Subcutaneous abdominal adipose tissue (tissue), 5 donors: ENCODE measurements around the gene PNPLA5.

Source experiments
- H3K27ac ChIP-seq: one replicate; pipeline ENCODE4 v1.7.0; 2013; ENCODE audit warnings: low read depth, mild to moderate bottlenecking, inconsistent platforms, low read length, moderate library complexity
- H3K27me3 ChIP-seq, 5 donors: one replicate each; pipeline ENCODE4 v1.7.0; 2013; ENCODE audit warnings: low read length in 5 of 5, inconsistent platforms in 1 of 5; ENCODE audit not compliant: control insufficient read depth in 5 of 5, insufficient read depth in 4 of 5
- H3K36me3 ChIP-seq, 5 donors: one replicate each; pipeline ENCODE4 v1.7.0; 2013; ENCODE audit warnings: low read length in 5 of 5; ENCODE audit not compliant: control insufficient read depth in 5 of 5, insufficient read depth in 5 of 5
- H3K4me1 ChIP-seq, 5 donors: one replicate each; pipeline ENCODE4 v1.7.0; 2013; ENCODE audit warnings: low read length in 5 of 5, mild to moderate bottlenecking in 3 of 5, moderate library complexity in 1 of 5; ENCODE audit not compliant: control insufficient read depth in 5 of 5, insufficient read depth in 5 of 5
- H3K4me3 ChIP-seq, 5 donors: one replicate each; pipeline ENCODE4 v1.7.0; 2013; ENCODE audit warnings: low read length in 5 of 5, low read depth in 1 of 5
- H3K9ac ChIP-seq, 5 donors: one replicate each; pipeline ENCODE4 v1.7.0; 2013; ENCODE audit warnings: low read length in 5 of 5, mild to moderate bottlenecking in 4 of 5, moderate library complexity in 3 of 5
- H3K9me3 ChIP-seq, 5 donors: one replicate each; pipeline ENCODE4 v1.7.0; 2013; ENCODE audit warnings: low read length in 5 of 5; ENCODE audit not compliant: control insufficient read depth in 5 of 5
- donor health status: healthy.
- donor health status: healthy.
- donor health status: healthy.
- donor health status: healthy.
- donor health status: healthy.

Gene PNPLA5

GRCh38 chr22:43851058-43851978 lies 40.5 kb downstream of the PNPLA5 start:
- Histone ChIP-seq H3K9me3 (peaks cover 0 to 4% (median 1%) of the 10 kb centered on the region in 5 donors), H3K9ac (no peak overlapping the region), H3K36me3 (no peaks in the 10 kb centered on the region), H3K4me3 (no peak overlapping the region), H3K27ac (no peak overlapping the region), H3K4me1 (peaks cover 0 to 3% (median 0%) of the 10 kb centered on the region in 5 donors), H3K27me3 (peaks cover 4 to 22% (median 12%) of the 10 kb centered on the region in 5 donors)

GRCh38 chr22:43850529-43850928 lies 41.3 kb downstream of the PNPLA5 start:
- Histone ChIP-seq H3K27me3 (peaks cover 5 to 25% (median 12%) of the 10 kb centered on the region in 5 donors), H3K4me3 (no peak overlapping the region), H3K9ac (no peak overlapping the region), H3K36me3 (no peaks in the 10 kb centered on the region), H3K9me3 (no peaks in the 10 kb centered on the region), H3K4me1 (peaks cover 0 to 3% (median 0%) of the 10 kb centered on the region in 5 donors), H3K27ac (no peak overlapping the region)

GRCh38 chr22:43849731-43850130 lies 42.1 kb downstream of the PNPLA5 start:
- H3K4me3 ChIP-seq: no peak overlapping the region
- peaks cover 0 to 3% (median 0%) of the 10 kb centered on the region in 5 donors for H3K4me1 ChIP-seq
- no peaks in the 10 kb centered on the region for H3K9me3 ChIP-seq
- H3K36me3 ChIP-seq: no peaks in the 10 kb centered on the region
- H3K27ac ChIP-seq: no peak overlapping the region
- no peak overlapping the region for H3K9ac ChIP-seq
- peaks cover 5 to 29% (median 12%) of the 10 kb centered on the region in 5 donors for H3K27me3 ChIP-seq

- H3K9me3 ChIP-seq: no peaks in the 10 kb centered on the region
- no peak overlapping the region for H3K4me3 ChIP-seq
- no peaks in the 10 kb centered on the region for H3K36me3 ChIP-seq
- peaks cover 0 to 3% (median 0%) of the 10 kb centered on the region in 5 donors for H3K4me1 ChIP-seq
- H3K9ac ChIP-seq: no peak overlapping the region
- peaks cover 8 to 35% (median 12%) of the 10 kb centered on the region in 5 donors for H3K27me3 ChIP-seq
- H3K27ac ChIP-seq: no peak overlapping the region
Observed at GRCh38 chr22:43848366-43849171, 43.2 kb downstream of the PNPLA5 start.

GRCh38 chr22:43847376-43848289 lies 44.2 kb downstream of the PNPLA5 start:
- H3K36me3 ChIP-seq: no peaks in the 10 kb centered on the region
- H3K27ac ChIP-seq: no peak overlapping the region
- peaks cover 8 to 34% (median 11%) of the 10 kb centered on the region in 5 donors for H3K27me3 ChIP-seq

GRCh38 chr22:43846966-43847365 lies 44.8 kb downstream of the PNPLA5 start:
- Histone ChIP-seq H3K27me3 (peaks cover 8 to 30% (median 11%) of the 10 kb centered on the region in 5 donors), H3K36me3 (no peaks in the 10 kb centered on the region), H3K9me3 (no peaks in the 10 kb centered on the region), H3K4me1 (no peaks in the 10 kb centered on the region), H3K27ac (no peak overlapping the region), H3K9ac (no peak overlapping the region), H3K4me3 (no peak overlapping the region)

More at GRCh38 chr22:43847376-43848289, 44.2 kb downstream of the PNPLA5 start:
- Histone ChIP-seq H3K4me1 (no peaks in the 10 kb centered on the region), H3K9me3 (no peaks in the 10 kb centered on the region), H3K9ac (no peak overlapping the region), H3K4me3 (no peak overlapping the region)

- Histone ChIP-seq H3K4me3 (no peak overlapping the region), H3K4me1 (no peaks in the 10 kb centered on the region), H3K27me3 (peaks cover 0 to 21% (median 11%) of the 10 kb centered on the region in 5 donors), H3K9me3 (no peaks in the 10 kb centered on the region), H3K36me3 (no peaks in the 10 kb centered on the region), H3K9ac (no peak overlapping the region), H3K27ac (no peak overlapping the region)
Observed at GRCh38 chr22:43845981-43846380, 45.8 kb downstream of the PNPLA5 start.

- no peak overlapping the region for H3K4me3 ChIP-seq
- H3K4me1 ChIP-seq: no peaks in the 10 kb centered on the region
- no peak overlapping the region for H3K9ac ChIP-seq
- H3K9me3 ChIP-seq: no peaks in the 10 kb centered on the region
- H3K27me3 ChIP-seq: peaks cover 0 to 19% (median 7%) of the 10 kb centered on the region in 5 donors
- H3K36me3 ChIP-seq: no peaks in the 10 kb centered on the region
- no peak overlapping the region for H3K27ac ChIP-seq
Observed at GRCh38 chr22:43844560-43845545, 47.0 kb downstream of the PNPLA5 start.
